ENCODE results near the gene GYPB.
"Not testable (repeated sequence)": the region's sequence is repeated elsewhere in the genome, so short reads cannot be mapped to it uniquely, and the experiment has no call there.

Gene GYPB

GRCh38 chr4:144008602-144009001 is 10.6 kb downstream of the GYPB start:
- DNase-seq = not testable (repeated sequence)

GRCh38 chr4:144007960-144008359 is 11.2 kb downstream of the GYPB start:
- not testable (repeated sequence) for DNase-seq

- DNase-seq = not testable (repeated sequence)
These were observed 12.9 kb downstream of the GYPB start for GRCh38 chr4:144006200-144006803.

- not testable (repeated sequence) for DNase-seq
These were observed 13.6 kb downstream of the GYPB start for GRCh38 chr4:144005558-144005953.

- DNase-seq = not testable (repeated sequence)
These were observed 14.2 kb downstream of the GYPB start for GRCh38 chr4:144004868-144005557.

GRCh38 chr4:144003890-144004265 is 15.3 kb downstream of the GYPB start:
- not testable (repeated sequence) for DNase-seq

GRCh38 chr4:144003205-144003889 is 15.8 kb downstream of the GYPB start:
- not testable (repeated sequence) for DNase-seq

GRCh38 chr4:144000331-144000995 is 18.7 kb downstream of the GYPB start:
- not testable (repeated sequence) for DNase-seq

- not testable (repeated sequence) for DNase-seq
These were observed 23.0 kb downstream of the GYPB start for GRCh38 chr4:143996193-143996592.

GRCh38 chr4:143991761-143992160 is 27.4 kb downstream of the GYPB start:
- not testable (repeated sequence) for DNase-seq

- DNase-seq = not testable (repeated sequence)
These were observed 28.5 kb downstream of the GYPB start for GRCh38 chr4:143990717-143991116.

- no peak for DNase-seq
These were observed 33.0 kb downstream of the GYPB start for GRCh38 chr4:143986180-143986579.

GRCh38 chr4:143980776-143981175 is 38.4 kb downstream of the GYPB start:
- DNase-seq = not testable (repeated sequence)

- DNase-seq = not testable (repeated sequence)
These were observed 43.7 kb downstream of the GYPB start for GRCh38 chr4:143975527-143975926.

GRCh38 chr4:143974021-143974420 is 45.2 kb downstream of the GYPB start:
- not testable (repeated sequence) for DNase-seq

- no peak for DNase-seq
These were observed 58.1 kb downstream of the GYPB start for GRCh38 chr4:143961075-143961474.

- not testable (repeated sequence) for DNase-seq
These were observed 63.9 kb downstream of the GYPB start for GRCh38 chr4:143955306-143955705.

GRCh38 chr4:143951458-143951972 is 67.7 kb downstream of the GYPB start:
- not testable (repeated sequence) for DNase-seq

- DNase-seq = not testable (repeated sequence)
These were observed 68.2 kb downstream of the GYPB start for GRCh38 chr4:143950967-143951366.

- DNase-seq = not testable (repeated sequence)
These were observed 69.0 kb downstream of the GYPB start for GRCh38 chr4:143950185-143950584.

- DNase-seq = not testable (repeated sequence)
These were observed 71.7 kb downstream of the GYPB start for GRCh38 chr4:143947493-143947892.

All from NCI-H2171 treated with DMSO at 0.1 percent for 48 hours (cell line).